HL-60/S4 treated with phorbol 12-myristate 13-acetate at 8.2 ng/mL for 4 days and 3 days (cell line): ENCODE measurements around the gene CYP27C1.
"Not testable (repeated sequence)": the region's sequence is repeated elsewhere in the genome, so short reads cannot be mapped to it uniquely, and the experiment has no call there.

ENCODE experiments used
- in situ Hi-C: fragments of 300-500 bp; cut with MboI; formaldehyde crosslinking; loops from 2 replicates; pipeline ENCODE4 v1.15.0; 2022; ENCODE audit warnings: low sequenced_read_pairs

CYP27C1 gene

GRCh38 chr2:127224135-127224534 lies 4.0 kb upstream of the CYP27C1 start:
- in situ Hi-C loops, result not testable (repeated sequence)

- in situ Hi-C loops, result no loop called here
Measured at GRCh38 chr2:127220768-127221527, 849 bp upstream of the CYP27C1 start.

GRCh38 chr2:127219171-127220070 lies 678 bp downstream of the CYP27C1 start:
- in situ Hi-C loops, result no loop called here

- in situ Hi-C loops, result no loop called here
Measured at GRCh38 chr2:127218812-127219170, 1.3 kb downstream of the CYP27C1 start.

- in situ Hi-C loops, result no loop called here
Measured at GRCh38 chr2:127217470-127218325, 2.4 kb downstream of the CYP27C1 start.

GRCh38 chr2:127216593-127216992 lies 3.5 kb downstream of the CYP27C1 start:
- in situ Hi-C loops, result no loop called here

- in situ Hi-C loops, result no loop called here
Measured at GRCh38 chr2:127216095-127216494, 4.0 kb downstream of the CYP27C1 start.

GRCh38 chr2:127214201-127214600 lies 5.9 kb downstream of the CYP27C1 start:
- in situ Hi-C loops, result not testable (repeated sequence)

- in situ Hi-C loops, result no loop called here
Measured at GRCh38 chr2:127208313-127208712, 11.8 kb downstream of the CYP27C1 start.

- in situ Hi-C loops, result no loop called here
Measured at GRCh38 chr2:127205218-127206125, 14.6 kb downstream of the CYP27C1 start.

GRCh38 chr2:127201452-127201851 lies 18.6 kb downstream of the CYP27C1 start:
- in situ Hi-C loops, result no loop called here

- in situ Hi-C loops, result no loop called here
Measured at GRCh38 chr2:127200962-127201361, 19.1 kb downstream of the CYP27C1 start.

- in situ Hi-C loops, result no loop called here
Measured at GRCh38 chr2:127199223-127199622, 20.9 kb downstream of the CYP27C1 start.

GRCh38 chr2:127197475-127198385 lies 22.4 kb downstream of the CYP27C1 start:
- in situ Hi-C loops, result no loop called here

- in situ Hi-C loops, result no loop called here
Measured at GRCh38 chr2:127196998-127197397, 23.1 kb downstream of the CYP27C1 start.

- in situ Hi-C loops, result no loop called here
Measured at GRCh38 chr2:127196549-127196948, 23.6 kb downstream of the CYP27C1 start.

- in situ Hi-C loops, result no loop called here
Measured at GRCh38 chr2:127195140-127196074, 24.7 kb downstream of the CYP27C1 start.

GRCh38 chr2:127194447-127194846 lies 25.7 kb downstream of the CYP27C1 start:
- in situ Hi-C loops, result no loop called here
